GM12878 (cell line): ENCODE data around the gene LPCAT3. TPM values are rescaled to one million over a fixed set of nuclear protein-coding genes. Genes with fewer than 3 reads are reported as not detected.

ENCODE experiments used
- ATAC-seq: fragments of 200-7000 bp; cut with Tn5 transposase; 3 replicates; pipeline ENCODE4 v1.9.1; 2020; ENCODE audit warnings: mild to moderate bottlenecking, moderate library complexity
- BruUV-seq: library from RNA; stranded (reverse); fragments of 400-500 nt; replicated peaks from 2 replicates; lab custom pipeline; 2021; lab: Mats Ljungman, UMichigan
- CTCF ChIA-PET: fragments of 300-600 bp; sonication (Branson Sonifier 250); formaldehyde crosslinking; extraction: SDS; loops from one replicate; lab custom pipeline; 2021; ENCODE audit warnings: inconsistent platforms; lab: Yijun Ruan, JAX
- POLR2A ChIA-PET: fragments of 350-600 bp; formaldehyde crosslinking; extraction: SDS; loops from one replicate; lab custom pipeline; 2021; ENCODE audit warnings: inconsistent platforms; lab: Charles Lee
- RAD21 ChIA-PET: fragments of 300-600 bp; sonication (Branson Sonifier 250); formaldehyde crosslinking; loops from one replicate; lab custom pipeline; 2023; ENCODE audit warnings: antibody characterized with exemption; ENCODE audit not compliant: unreplicated experiment; lab: Charles Lee
- SMC1A ChIA-PET: fragments of 300-600 bp; sonication (Branson Sonifier 250); formaldehyde crosslinking; loops from one replicate; lab custom pipeline; 2023; ENCODE audit not compliant: unreplicated experiment, uncharacterized antibody; lab: Charles Lee
- DNase-seq: peaks from one replicate; pipeline ENCODE4 v3.0.0-alpha.2; 2011; ENCODE audit warnings: low read depth, low spot score
- FAIRE-seq: peaks from 3 replicates; lab custom pipeline; 2011; peaks lifted over from hg19 to GRCh38; lab: Jason Lieb, UNC
- H2AFZ ChIP-seq: 2 replicates; pipeline ENCODE4 v1.6.0; 2011; ENCODE audit warnings: low read depth, low read length, control low read depth; ENCODE audit not compliant: control insufficient read depth
- H3K27ac ChIP-seq: 2 replicates; pipeline ENCODE4 v1.5.1; 2011; ENCODE audit warnings: control low read depth; ENCODE audit not compliant: control insufficient read depth, insufficient read depth
- H3K27me3 ChIP-seq, 2 experiments: replicated peaks in 1 of 2; 2 replicates each; pipeline versions ENCODE4 v1.6.0 to v1.6.1; 2011; ENCODE audit warnings: low read length in 1 of 2; ENCODE audit not compliant: control insufficient read depth in 2 of 2, insufficient read depth in 2 of 2
- H3K36me3 ChIP-seq, 2 experiments: 2 replicates each; pipeline ENCODE4 v1.5.1; 2011; ENCODE audit warnings: low read length in 1 of 2; ENCODE audit not compliant: control insufficient read depth in 2 of 2, insufficient read depth in 2 of 2
- H3K4me1 ChIP-seq: 2 replicates; pipeline ENCODE4 v1.6.1; 2011; ENCODE audit warnings: mild to moderate bottlenecking, low read length, moderate library complexity, mixed read lengths; ENCODE audit not compliant: control insufficient read depth, insufficient read depth
- H3K4me2 ChIP-seq: 2 replicates; pipeline ENCODE4 v1.6.0; 2011; ENCODE audit warnings: control low read depth; ENCODE audit not compliant: control insufficient read depth, insufficient read depth
- H3K4me3 ChIP-seq: fragments of 200-600 bp; sonication (generic); 2 replicates; pipeline ENCODE4 v1.5.1; 2016
- H3K79me2 ChIP-seq: 2 replicates; pipeline ENCODE4 v1.6.0; 2011; ENCODE audit warnings: low read length; ENCODE audit not compliant: control insufficient read depth, insufficient read depth
- H3K9ac ChIP-seq: 2 replicates; pipeline ENCODE4 v1.8.0; 2011; ENCODE audit warnings: low read length, control low read depth, mixed read lengths; ENCODE audit not compliant: control insufficient read depth, insufficient read depth
- H3K9me3 ChIP-seq: replicated peaks from 3 replicates; pipeline ENCODE4 v1.5.1; 2011; ENCODE audit warnings: mild to moderate bottlenecking, low read length; ENCODE audit not compliant: control insufficient read depth, insufficient read depth
- H4K20me1 ChIP-seq: 2 replicates; pipeline ENCODE4 v1.6.0; 2011; ENCODE audit not compliant: control insufficient read depth, insufficient read depth
- ATF7 ChIP-seq: fragments of 450-650 bp; IDR thresholded peaks from 2 replicates; pipeline ENCODE4 v1.6.1; 2016; ENCODE audit warnings: low read depth, mild to moderate bottlenecking
- CREB1 ChIP-seq: IDR thresholded peaks from 2 replicates; pipeline ENCODE4 v1.6.1; 2012; ENCODE audit warnings: low read depth, mild to moderate bottlenecking, inconsistent platforms
- JUNB ChIP-seq: IDR thresholded peaks from 2 replicates; pipeline ENCODE4 v1.6.1; 2016; ENCODE audit warnings: antibody characterized with exemption, mild to moderate bottlenecking
- RCOR1 ChIP-seq: conservative IDR thresholded peaks from 2 replicates; pipeline ENCODE4 v1.6.1; 2012; ENCODE audit warnings: low read depth, low read length, improper control_type of control experiment
- RFX5 ChIP-seq: IDR thresholded peaks from 2 replicates; pipeline ENCODE4 v1.6.1; 2011; ENCODE audit warnings: low read depth, low read length, improper control_type of control experiment
- SPI1 ChIP-seq: IDR thresholded peaks from 2 replicates; pipeline ENCODE4 v1.6.1; 2011; ENCODE audit warnings: low read depth, mild to moderate bottlenecking, low read length, moderate library complexity, borderline replicate concordance; ENCODE audit not compliant: insufficient read depth
- ZNF207 ChIP-seq: fragments of 450-650 bp; IDR thresholded peaks from 2 replicates; pipeline ENCODE4 v1.6.1; 2014; ENCODE audit warnings: antibody characterized with exemption, mild to moderate bottlenecking, borderline replicate concordance
- ZNF274 ChIP-seq: IDR thresholded peaks from one replicate; pipeline ENCODE4 v1.8.0; 2011; ENCODE audit not compliant: insufficient read length, insufficient read depth
- ZSCAN29 ChIP-seq: fragments of 450-650 bp; IDR thresholded peaks from 2 replicates; pipeline ENCODE4 v1.6.1; 2017; ENCODE audit warnings: mild to moderate bottlenecking, moderate library complexity
- WGBS: methylation state at CpG from one replicate; pipeline ENCODE4 v1.1.6; 2016; ENCODE audit warnings: low lambda C conversion rate; ENCODE audit not compliant: insufficient replicate concordance, insufficient coverage; ENCODE audit errors: missing lambda C conversion rate; 5-methylcytosine and 5-hydroxymethylcytosine counted together
- in situ Hi-C: fragments of 300-500 bp; cut with MboI; formaldehyde crosslinking; loops from 9 replicates; pipeline ENCODE4 v1.14.3; 2018; ENCODE audit warnings: mixed read lengths
- intact Hi-C: fragments of 100-400 bp; cut with micrococcal nuclease; formaldehyde crosslinking; loops from one replicate; pipeline ENCODE4 v1.14.2; 2022; ENCODE audit not compliant: unreplicated experiment
- polyA plus RNA-seq, 11 experiments: library from polyadenylated mRNA; depleted of rRNA in 4 of 11; unstranded in 6 of 11; stranded (reverse) in 5 of 11; fragments of >200 nt; fragmentation: Nextera tagmentation in 4 of 11; fragmentation: Illumina TruSeq in 1 of 11; extraction: Ambion mirVana in 4 of 11; extraction: Trizol in 1 of 11; gene quantifications; 1 replicate in 1 of 11; 2 replicates in 10 of 11; pipeline versions ENCODE4 v1.2.1 to v1.2.3, GENCODE V29; 2011 to 2016; ENCODE audit warnings: inconsistent platforms in 2 of 11, missing spikeins in 2 of 11, low read depth in 1 of 11
- total RNA-seq, 4 experiments: library from RNA; depleted of rRNA in 3 of 4; stranded (reverse); fragments of >200 nt in 3 of 4; fragmentation: Illumina TruSeq in 1 of 4; extraction: Trizol in 1 of 4; gene quantifications; 2 replicates each; pipeline versions ENCODE4 v1.2.1 to v1.2.3, GENCODE V29; 2013 to 2021
- TF ChIP-seq, protein P1 (sequence below): IDR thresholded peaks from 2 replicates; pipeline ENCODE4 v1.6.1; 2012; ENCODE audit warnings: mild to moderate bottlenecking, low read depth, low read length
- TF ChIP-seq, protein P2 (sequence below): IDR thresholded peaks from 2 replicates; pipeline ENCODE4 v1.6.1; 2012; ENCODE audit warnings: low read length, inconsistent platforms
- TF ChIP-seq, protein P3 (sequence below): IDR thresholded peaks from 2 replicates; pipeline ENCODE4 v1.6.1; 2012; ENCODE audit warnings: low read depth, low read length, improper control_type of control experiment
- TF ChIP-seq, protein P4 (sequence below): IDR thresholded peaks from 2 replicates; pipeline ENCODE4 v1.6.1; 2011; ENCODE audit warnings: low read depth, low read length, improper control_type of control experiment, borderline replicate concordance

The LPCAT3 gene
- total and polyA plus RNA-seq, 10 of the 15 experiments (the other 5 are each of a cell fraction or from before 2014, with no cell fraction given) = 2.6 to 48.3 (median 23.0) TPM

GRCh38 chr12:7059780-7060179, 41.5 kb upstream of the LPCAT3 start:
- ChIA-PET POLR2A (no interaction called here), SMC1A (no interaction called here)
- ATAC-seq = no peak
- Histone ChIP-seq H3K9me3 (no peaks in the 10 kb centered on the region), H3K36me3 (no peaks in the 10 kb centered on the region), H3K79me2 (no peaks in the 10 kb centered on the region), H3K4me2 (no peak overlapping the region), H2AFZ (no peak overlapping the region), H3K27me3 (peaks cover 3% of the 10 kb centered on the region in 2 experiments), H3K4me3 (no peak overlapping the region), H3K27ac (no peak overlapping the region), H3K4me1 (no peaks in the 10 kb centered on the region)
- intact Hi-C loops = no loop called here
- in situ Hi-C loops = no loop called here
- BruUV-seq = no TSS peak
- DNase-seq = no peak
- no peak for FAIRE-seq
- TF ChIP-seq ATF7 (no peak), SPI1 (no peak), ZNF274 (no peak), JUNB (no peak), CREB1 (no peak), ZNF207 (no peak), RFX5 (no peak), RCOR1 (no peak), ZSCAN29 (no peak)
- TF ChIP-seq, protein P1, sequence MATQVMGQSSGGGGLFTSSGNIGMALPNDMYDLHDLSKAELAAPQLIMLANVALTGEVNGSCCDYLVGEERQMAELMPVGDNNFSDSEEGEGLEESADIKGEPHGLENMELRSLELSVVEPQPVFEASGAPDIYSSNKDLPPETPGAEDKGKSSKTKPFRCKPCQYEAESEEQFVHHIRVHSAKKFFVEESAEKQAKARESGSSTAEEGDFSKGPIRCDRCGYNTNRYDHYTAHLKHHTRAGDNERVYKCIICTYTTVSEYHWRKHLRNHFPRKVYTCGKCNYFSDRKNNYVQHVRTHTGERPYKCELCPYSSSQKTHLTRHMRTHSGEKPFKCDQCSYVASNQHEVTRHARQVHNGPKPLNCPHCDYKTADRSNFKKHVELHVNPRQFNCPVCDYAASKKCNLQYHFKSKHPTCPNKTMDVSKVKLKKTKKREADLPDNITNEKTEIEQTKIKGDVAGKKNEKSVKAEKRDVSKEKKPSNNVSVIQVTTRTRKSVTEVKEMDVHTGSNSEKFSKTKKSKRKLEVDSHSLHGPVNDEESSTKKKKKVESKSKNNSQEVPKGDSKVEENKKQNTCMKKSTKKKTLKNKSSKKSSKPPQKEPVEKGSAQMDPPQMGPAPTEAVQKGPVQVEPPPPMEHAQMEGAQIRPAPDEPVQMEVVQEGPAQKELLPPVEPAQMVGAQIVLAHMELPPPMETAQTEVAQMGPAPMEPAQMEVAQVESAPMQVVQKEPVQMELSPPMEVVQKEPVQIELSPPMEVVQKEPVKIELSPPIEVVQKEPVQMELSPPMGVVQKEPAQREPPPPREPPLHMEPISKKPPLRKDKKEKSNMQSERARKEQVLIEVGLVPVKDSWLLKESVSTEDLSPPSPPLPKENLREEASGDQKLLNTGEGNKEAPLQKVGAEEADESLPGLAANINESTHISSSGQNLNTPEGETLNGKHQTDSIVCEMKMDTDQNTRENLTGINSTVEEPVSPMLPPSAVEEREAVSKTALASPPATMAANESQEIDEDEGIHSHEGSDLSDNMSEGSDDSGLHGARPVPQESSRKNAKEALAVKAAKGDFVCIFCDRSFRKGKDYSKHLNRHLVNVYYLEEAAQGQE = no peak
- TF ChIP-seq, protein P2, sequence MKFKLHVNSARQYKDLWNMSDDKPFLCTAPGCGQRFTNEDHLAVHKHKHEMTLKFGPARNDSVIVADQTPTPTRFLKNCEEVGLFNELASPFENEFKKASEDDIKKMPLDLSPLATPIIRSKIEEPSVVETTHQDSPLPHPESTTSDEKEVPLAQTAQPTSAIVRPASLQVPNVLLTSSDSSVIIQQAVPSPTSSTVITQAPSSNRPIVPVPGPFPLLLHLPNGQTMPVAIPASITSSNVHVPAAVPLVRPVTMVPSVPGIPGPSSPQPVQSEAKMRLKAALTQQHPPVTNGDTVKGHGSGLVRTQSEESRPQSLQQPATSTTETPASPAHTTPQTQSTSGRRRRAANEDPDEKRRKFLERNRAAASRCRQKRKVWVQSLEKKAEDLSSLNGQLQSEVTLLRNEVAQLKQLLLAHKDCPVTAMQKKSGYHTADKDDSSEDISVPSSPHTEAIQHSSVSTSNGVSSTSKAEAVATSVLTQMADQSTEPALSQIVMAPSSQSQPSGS = no peak
- TF ChIP-seq, protein P3, sequence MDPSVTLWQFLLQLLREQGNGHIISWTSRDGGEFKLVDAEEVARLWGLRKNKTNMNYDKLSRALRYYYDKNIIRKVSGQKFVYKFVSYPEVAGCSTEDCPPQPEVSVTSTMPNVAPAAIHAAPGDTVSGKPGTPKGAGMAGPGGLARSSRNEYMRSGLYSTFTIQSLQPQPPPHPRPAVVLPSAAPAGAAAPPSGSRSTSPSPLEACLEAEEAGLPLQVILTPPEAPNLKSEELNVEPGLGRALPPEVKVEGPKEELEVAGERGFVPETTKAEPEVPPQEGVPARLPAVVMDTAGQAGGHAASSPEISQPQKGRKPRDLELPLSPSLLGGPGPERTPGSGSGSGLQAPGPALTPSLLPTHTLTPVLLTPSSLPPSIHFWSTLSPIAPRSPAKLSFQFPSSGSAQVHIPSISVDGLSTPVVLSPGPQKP = no peak
- TF ChIP-seq, protein P4, sequence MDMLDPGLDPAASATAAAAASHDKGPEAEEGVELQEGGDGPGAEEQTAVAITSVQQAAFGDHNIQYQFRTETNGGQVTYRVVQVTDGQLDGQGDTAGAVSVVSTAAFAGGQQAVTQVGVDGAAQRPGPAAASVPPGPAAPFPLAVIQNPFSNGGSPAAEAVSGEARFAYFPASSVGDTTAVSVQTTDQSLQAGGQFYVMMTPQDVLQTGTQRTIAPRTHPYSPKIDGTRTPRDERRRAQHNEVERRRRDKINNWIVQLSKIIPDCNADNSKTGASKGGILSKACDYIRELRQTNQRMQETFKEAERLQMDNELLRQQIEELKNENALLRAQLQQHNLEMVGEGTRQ = no peak
- TF ChIP-seq, all 136 proteins: peak for 0
- RAD21 ChIA-PET = no interaction called here
- CTCF ChIA-PET = no interaction called here
- 9% methylated on average over 4 of the region's 4 CpGs for WGBS
- Histone ChIP-seq H4K20me1 (no peaks in the 10 kb centered on the region), H3K9ac (no peak overlapping the region)
